Effector memory CD4-positive, alpha-beta T cell (primary cell): ENCODE measurements around the gene TRAPPC14.
"Not testable (repeated sequence)": the region's sequence is repeated elsewhere in the genome, so short reads cannot be mapped to it uniquely, and the experiment has no call there.

Source experiments
- DNase-seq, 3 donors: peaks; one replicate each; pipeline ENCODE4 v3.0.0-alpha.2; 2020
- H3K27ac ChIP-seq: 2 replicates; pipeline ENCODE4 v1.7.0; 2013; ENCODE audit warnings: mild to moderate bottlenecking, low read length, moderate library complexity; ENCODE audit not compliant: insufficient read depth, poor library complexity, severe bottlenecking
- H3K27me3 ChIP-seq: replicated peaks from 2 replicates; pipeline ENCODE4 v1.7.0; 2013; ENCODE audit warnings: mild to moderate bottlenecking, low read length; ENCODE audit not compliant: insufficient read depth, control insufficient read depth, poor library complexity, severe bottlenecking
- H3K36me3 ChIP-seq: 2 replicates; pipeline ENCODE4 v1.7.0; 2013; ENCODE audit warnings: mild to moderate bottlenecking, low read length, moderate library complexity; ENCODE audit not compliant: control insufficient read depth, insufficient read depth
- H3K4me1 ChIP-seq: 2 replicates; pipeline ENCODE4 v1.7.0; 2013; ENCODE audit warnings: low read length, mild to moderate bottlenecking; ENCODE audit not compliant: control insufficient read depth, insufficient read depth, poor library complexity, severe bottlenecking
- H3K4me3 ChIP-seq: 2 replicates; pipeline ENCODE4 v1.7.0; 2013; ENCODE audit warnings: low read length, low read depth, mild to moderate bottlenecking; ENCODE audit not compliant: insufficient read depth, poor library complexity, severe bottlenecking
- H3K9me3 ChIP-seq: 2 replicates; pipeline ENCODE4 v1.7.0; 2013; ENCODE audit warnings: mild to moderate bottlenecking, low read length, moderate library complexity; ENCODE audit not compliant: control insufficient read depth
- total RNA-seq, 3 donors: gene quantifications; one replicate each; lab custom pipeline; 2026; lab: John Stamatoyannopoulos, UW

Gene TRAPPC14
- 31.3 to 51.5 (median 40.5) reads per million in 3 donors for total RNA-seq

DNA sequence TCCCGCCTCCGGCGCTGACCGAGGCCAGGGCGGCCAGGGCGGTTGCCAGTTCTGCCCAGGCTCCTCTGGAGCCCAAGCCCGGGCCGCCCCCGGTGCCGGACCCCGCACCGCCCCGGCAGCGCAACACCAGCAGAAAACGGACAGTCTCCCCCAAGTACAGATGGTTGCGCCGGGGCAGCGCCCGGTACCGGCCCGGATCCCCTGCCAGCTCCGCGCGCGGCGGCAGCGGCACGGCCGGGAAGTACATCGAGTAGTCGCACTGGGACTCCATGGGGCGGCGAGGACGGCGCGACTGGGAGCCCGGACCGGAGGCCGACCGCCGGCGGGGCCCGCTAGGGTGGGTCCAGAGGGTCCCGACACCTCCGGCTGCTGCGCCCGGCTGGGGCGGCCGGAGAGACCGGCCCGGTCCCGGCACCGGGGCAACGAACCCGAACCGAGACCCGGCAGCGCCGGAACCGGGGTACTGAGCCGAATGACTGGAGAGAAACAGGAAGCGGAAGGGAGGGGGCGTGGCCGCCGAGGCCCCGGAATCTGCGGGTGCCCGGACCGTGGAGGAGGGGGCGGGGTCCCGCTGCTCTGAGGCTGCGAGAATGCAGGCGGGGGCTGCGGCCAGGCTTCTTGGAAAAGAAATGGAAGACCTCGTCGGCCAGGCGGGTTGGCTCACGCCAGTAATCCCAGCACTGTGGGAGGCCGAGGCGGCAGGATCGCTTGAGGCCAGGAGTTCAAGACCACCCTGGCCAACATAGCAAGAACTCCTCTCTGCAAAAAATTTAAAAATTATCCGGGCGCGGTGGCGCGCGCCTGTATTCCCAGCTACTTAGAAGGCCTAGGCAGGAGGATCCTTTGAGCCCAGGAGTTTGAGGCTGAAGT lies at the start of gene TRAPPC14:
Gene TRAPPC14, minus strand, starts transcription at position 495 of the 870 bp plus-strand sequence. Its CDS starts 224 bp downstream, at position 271.
- peaks cover 26% of the 10 kb centered on the region for H3K4me1 ChIP-seq
- peak within 1 kb of the TSS; percentile 96 for H3K4me3 ChIP-seq
- H3K27me3 ChIP-seq = no peaks in the 10 kb centered on the region
- H3K27ac ChIP-seq = peak within 1 kb of the TSS; percentile 89
- peak; percentile 72 to 87 (median 81) for DNase-seq
- peaks cover 29% of the 10 kb centered on the region for H3K36me3 ChIP-seq
- H3K9me3 ChIP-seq = no peaks in the 10 kb centered on the region

DNA sequence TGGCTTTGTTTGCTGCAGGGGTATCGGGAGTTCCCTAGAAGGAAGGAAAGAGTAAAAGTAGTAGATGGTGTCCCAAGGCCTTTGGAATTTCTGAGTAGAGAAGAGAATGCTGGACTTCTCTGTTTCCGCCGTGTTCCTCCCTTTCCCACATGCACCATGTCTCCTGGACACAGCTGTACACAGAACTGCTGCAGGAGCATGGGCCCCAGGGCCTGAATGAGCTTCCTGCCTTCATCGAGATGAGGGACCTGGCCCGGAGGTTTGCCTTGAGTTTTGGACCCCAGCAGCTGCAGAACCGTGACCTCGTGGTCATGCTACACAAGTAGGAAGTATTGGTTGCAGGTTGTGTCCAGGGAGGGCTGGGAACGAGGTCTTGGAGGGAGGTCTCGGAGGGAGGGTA lies 45.9 kb upstream of the TRAPPC14 start:
- no peak for DNase-seq
- no peaks in the 10 kb centered on the region for H3K27me3 ChIP-seq
- no peak overlapping the region for H3K27ac ChIP-seq
- no peaks in the 10 kb centered on the region for H3K9me3 ChIP-seq
- no peak overlapping the region for H3K4me3 ChIP-seq
- peaks cover 4% of the 10 kb centered on the region for H3K4me1 ChIP-seq
- H3K36me3 ChIP-seq = no peaks in the 10 kb centered on the region

- Histone ChIP-seq H3K36me3 (no peaks in the 10 kb centered on the region), H3K4me3 (no peak overlapping the region), H3K9me3 (no peaks in the 10 kb centered on the region), H3K27ac (no peak overlapping the region), H3K27me3 (no peaks in the 10 kb centered on the region), H3K4me1 (no peaks in the 10 kb centered on the region)
- DNase-seq = no peak
Measured at GRCh38 chr7:100200693-100201092, 42.2 kb upstream of the TRAPPC14 start.

GRCh38 chr7:100198266-100198665 lies 39.7 kb upstream of the TRAPPC14 start:
- Histone ChIP-seq H3K4me1 (no peaks in the 10 kb centered on the region), H3K9me3 (no peaks in the 10 kb centered on the region), H3K36me3 (no peaks in the 10 kb centered on the region), H3K27me3 (no peaks in the 10 kb centered on the region), H3K27ac (no peak overlapping the region), H3K4me3 (no peak overlapping the region)
- no peak for DNase-seq

- H3K27ac ChIP-seq, H3K4me3 ChIP-seq, H3K9me3 ChIP-seq, DNase-seq, H3K36me3 ChIP-seq, H3K27me3 ChIP-seq, H3K4me1 ChIP-seq: not testable (repeated sequence)
Measured at GRCh38 chr7:100195901-100196322, 37.4 kb upstream of the TRAPPC14 start.

- Histone ChIP-seq H3K4me1 (no peaks in the 10 kb centered on the region), H3K4me3 (no peak overlapping the region), H3K36me3 (no peaks in the 10 kb centered on the region), H3K9me3 (no peaks in the 10 kb centered on the region), H3K27ac (no peak overlapping the region), H3K27me3 (no peaks in the 10 kb centered on the region)
- DNase-seq = no peak
Measured at GRCh38 chr7:100195222-100195621, 36.7 kb upstream of the TRAPPC14 start.

- no peak overlapping the region for H3K4me3 ChIP-seq
- no peaks in the 10 kb centered on the region for H3K27me3 ChIP-seq
- H3K27ac ChIP-seq = no peak overlapping the region
- no peak for DNase-seq
- H3K36me3 ChIP-seq = no peaks in the 10 kb centered on the region
- no peaks in the 10 kb centered on the region for H3K9me3 ChIP-seq
- no peaks in the 10 kb centered on the region for H3K4me1 ChIP-seq
Measured at GRCh38 chr7:100192969-100193368, 34.4 kb upstream of the TRAPPC14 start.

DNA sequence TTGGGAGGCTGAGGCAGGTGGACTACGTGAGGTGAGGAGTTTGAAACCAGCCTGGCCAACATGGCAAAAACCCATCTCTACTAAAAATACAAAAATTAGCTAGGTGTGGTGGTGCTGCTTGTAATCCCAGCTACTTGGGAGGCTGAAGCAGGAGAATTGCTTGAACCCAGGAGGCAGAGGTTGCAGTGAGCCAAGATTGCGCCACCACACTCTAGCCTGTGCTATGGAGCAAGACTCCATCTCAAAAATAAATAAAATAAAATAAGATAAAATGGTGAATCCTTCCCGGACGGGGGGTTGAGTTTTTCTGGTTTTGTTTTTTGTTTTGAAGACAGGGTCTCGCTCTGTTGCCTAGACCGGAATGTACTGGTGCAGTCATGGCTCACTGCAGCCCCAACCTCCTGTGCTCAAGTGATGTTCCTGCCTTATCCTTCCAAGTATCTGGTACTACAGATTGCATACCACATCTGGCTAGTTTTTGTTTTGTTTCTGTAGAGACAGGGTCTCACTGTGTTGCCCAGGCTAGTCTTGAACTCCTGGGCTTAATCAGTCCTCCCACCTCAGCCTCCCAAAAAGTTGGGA lies 33.8 kb upstream of the TRAPPC14 start:
- H3K9me3 ChIP-seq, H3K36me3 ChIP-seq, DNase-seq, H3K27me3 ChIP-seq, H3K27ac ChIP-seq, H3K4me3 ChIP-seq, H3K4me1 ChIP-seq: not testable (repeated sequence)

DNA sequence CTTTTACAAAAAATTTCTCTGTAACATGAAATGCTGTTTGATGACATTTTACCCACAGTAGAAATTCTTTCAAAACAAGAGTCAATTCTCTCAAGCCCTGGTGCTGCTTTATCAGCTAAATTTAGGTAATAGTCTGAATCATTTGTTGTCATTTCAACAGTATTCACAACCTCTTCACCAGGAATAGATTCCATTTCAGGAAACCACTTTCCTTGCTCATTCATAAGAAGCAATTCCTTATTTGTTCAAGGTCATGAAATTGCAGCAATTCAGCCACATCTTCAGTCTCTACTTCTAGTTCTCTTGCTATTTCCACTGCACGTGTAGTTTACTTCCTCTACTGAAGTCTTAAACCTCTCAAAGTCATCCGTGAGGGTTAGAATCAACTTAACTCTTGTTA lies 33.3 kb upstream of the TRAPPC14 start:
- no peaks in the 10 kb centered on the region for H3K4me1 ChIP-seq
- H3K9me3 ChIP-seq = no peaks in the 10 kb centered on the region
- H3K4me3 ChIP-seq = no peak overlapping the region
- H3K27me3 ChIP-seq = no peaks in the 10 kb centered on the region
- H3K27ac ChIP-seq = no peak overlapping the region
- no peak for DNase-seq
- no peaks in the 10 kb centered on the region for H3K36me3 ChIP-seq

DNA sequence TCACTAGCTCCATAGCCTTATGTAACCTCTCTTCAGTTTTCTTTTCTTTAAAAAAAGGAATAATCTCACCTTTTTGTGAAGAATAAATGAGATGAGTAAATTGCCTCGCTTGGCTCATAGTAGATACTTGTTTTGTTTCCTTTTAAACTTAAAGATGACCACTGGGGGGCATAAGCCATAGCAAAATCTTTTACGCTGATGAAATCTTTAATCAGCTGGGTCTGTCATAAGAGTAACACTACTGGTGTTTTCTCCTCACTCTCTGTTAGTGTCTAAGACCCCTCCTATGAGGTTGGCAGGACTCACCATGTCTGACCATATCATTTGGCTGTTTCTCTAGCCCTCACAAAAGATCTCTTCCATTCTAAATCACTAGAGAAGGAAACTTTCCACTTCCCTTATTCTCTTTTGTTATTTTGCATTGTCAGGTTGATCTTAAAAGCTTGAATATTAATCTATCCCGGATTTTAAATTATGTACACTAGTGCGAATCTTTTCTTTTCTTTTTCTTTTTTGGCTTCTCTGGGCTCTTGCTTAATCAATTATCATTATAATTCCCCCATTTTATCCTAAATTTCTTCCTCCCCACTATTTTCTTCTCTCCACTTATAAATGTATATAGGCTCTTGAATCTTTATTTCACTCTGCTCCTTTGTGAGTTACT lies 31.7 kb upstream of the TRAPPC14 start:
- Histone ChIP-seq H3K27me3 (no peaks in the 10 kb centered on the region), H3K36me3 (no peaks in the 10 kb centered on the region), H3K9me3 (no peaks in the 10 kb centered on the region), H3K4me3 (no peak overlapping the region), H3K27ac (no peak overlapping the region), H3K4me1 (no peaks in the 10 kb centered on the region)
- no peak for DNase-seq
